Measurements from ENCODE around the gene GCA. TPM values are rescaled to one million over a fixed set of nuclear protein-coding genes. Genes with fewer than 3 reads are reported as not detected.
A peak's percentile ranks its signal among the peaks of the same experiment; 100 is the strongest.

The GCA gene
- total RNA-seq, 1 donor from 2014 or later = 14.5 TPM

GRCh38 chr2:162317861-162318327 lies 26.0 kb upstream of the GCA start:
- H3K27ac Mint-ChIP-seq (ENCODE audit: unreplicated experiment) = peak overlapping the region; percentile 50

DNA sequence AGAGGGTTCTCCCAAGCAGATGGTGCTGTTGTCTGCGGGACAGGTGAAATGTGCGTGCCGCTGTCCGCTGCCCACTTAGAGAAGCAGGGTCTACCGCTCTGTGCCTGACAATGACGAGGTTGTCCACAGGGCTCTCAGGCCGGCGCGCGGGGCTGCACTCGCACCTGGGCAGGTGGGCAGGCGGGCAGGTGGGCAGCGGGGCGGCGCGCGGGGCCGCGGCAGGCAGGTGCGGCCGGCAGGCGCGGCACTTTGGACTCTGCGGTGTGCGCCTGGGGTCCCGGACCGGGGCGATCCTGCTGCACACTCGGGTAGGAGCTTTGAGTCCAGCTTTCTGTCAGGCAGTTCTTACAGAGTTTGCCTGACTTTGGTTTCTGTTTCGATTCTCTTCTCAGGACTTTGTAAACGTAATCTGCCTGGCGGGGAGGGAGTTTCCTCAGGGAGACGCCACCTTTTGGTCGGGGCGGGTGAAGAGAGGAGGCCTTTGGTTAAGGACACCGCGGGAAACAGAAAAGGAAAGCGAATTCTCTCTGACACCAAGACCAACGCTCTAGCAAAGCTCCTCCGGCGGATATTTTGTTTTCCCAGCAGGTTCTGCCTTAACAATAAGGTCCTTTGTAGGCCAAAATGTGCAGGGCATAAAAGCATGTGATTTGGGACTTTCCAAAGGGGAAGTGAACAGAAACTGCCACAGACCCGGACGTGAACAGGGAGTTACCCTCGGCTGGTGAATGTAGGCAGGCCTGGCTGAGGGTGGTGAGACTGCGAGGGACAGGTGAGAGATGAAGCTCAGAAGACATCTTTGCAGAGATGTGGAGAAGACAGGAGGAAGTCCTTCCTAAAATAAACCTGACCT lies 25.4 kb upstream of the GCA start, which contains the start of gene IFIH1:
TSS of gene IFIH1 (minus strand) at position 357 of the 853 bp plus-strand sequence. CDS start 377 bp downstream, outside the sequence.
- H3K9me3 ChIP-seq (ENCODE audit: insufficient read depth, low read depth, low read length) = no peaks in the 10 kb centered on the region
- peak within 1 kb of the TSS; percentile 74 for H3K4me3 ChIP-seq (ENCODE audit: insufficient read depth, low read depth, low read length)
- Mint-ChIP-seq H3K36me3 (ENCODE audit: low read depth, unreplicated experiment) (peaks cover 4% of the 10 kb centered on the region), H3K27ac (ENCODE audit: unreplicated experiment) (peak within 1 kb of the TSS; percentile 90), H3K27me3 (ENCODE audit: low read depth, unreplicated experiment) (no peaks in the 10 kb centered on the region), H3K9me3 (ENCODE audit: unreplicated experiment) (no peaks in the 10 kb centered on the region), H3K4me3 (ENCODE audit: unreplicated experiment) (peak within 1 kb of the TSS; percentile 82), H3K4me1 (ENCODE audit: low read depth, unreplicated experiment) (peaks cover 18% of the 10 kb centered on the region)
- FAIRE-seq (no peak), DNase-seq (ENCODE audit: low read depth) (peak; percentile 83)
- no peaks in the 10 kb centered on the region for H4K20me1 ChIP-seq (ENCODE audit: insufficient read depth, low read length)
- no peak for TF ChIP-seq EZH2 (IDR thresholded peaks at IDR 0.05; ENCODE audit: insufficient read depth, low read length)
- TF ChIP-seq, protein P1, sequence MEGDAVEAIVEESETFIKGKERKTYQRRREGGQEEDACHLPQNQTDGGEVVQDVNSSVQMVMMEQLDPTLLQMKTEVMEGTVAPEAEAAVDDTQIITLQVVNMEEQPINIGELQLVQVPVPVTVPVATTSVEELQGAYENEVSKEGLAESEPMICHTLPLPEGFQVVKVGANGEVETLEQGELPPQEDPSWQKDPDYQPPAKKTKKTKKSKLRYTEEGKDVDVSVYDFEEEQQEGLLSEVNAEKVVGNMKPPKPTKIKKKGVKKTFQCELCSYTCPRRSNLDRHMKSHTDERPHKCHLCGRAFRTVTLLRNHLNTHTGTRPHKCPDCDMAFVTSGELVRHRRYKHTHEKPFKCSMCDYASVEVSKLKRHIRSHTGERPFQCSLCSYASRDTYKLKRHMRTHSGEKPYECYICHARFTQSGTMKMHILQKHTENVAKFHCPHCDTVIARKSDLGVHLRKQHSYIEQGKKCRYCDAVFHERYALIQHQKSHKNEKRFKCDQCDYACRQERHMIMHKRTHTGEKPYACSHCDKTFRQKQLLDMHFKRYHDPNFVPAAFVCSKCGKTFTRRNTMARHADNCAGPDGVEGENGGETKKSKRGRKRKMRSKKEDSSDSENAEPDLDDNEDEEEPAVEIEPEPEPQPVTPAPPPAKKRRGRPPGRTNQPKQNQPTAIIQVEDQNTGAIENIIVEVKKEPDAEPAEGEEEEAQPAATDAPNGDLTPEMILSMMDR (IDR thresholded peaks at IDR 0.05; ENCODE audit: insufficient read depth, low read depth, low read length) = peak; percentile 41
- no peaks in the 10 kb centered on the region for H3K79me2 ChIP-seq (ENCODE audit: insufficient read depth, low read length)
- H3K4me1 ChIP-seq (ENCODE audit: insufficient read depth, low read length) = peaks cover 4% of the 10 kb centered on the region
- H3K4me2 ChIP-seq (ENCODE audit: low read length) = peak within 1 kb of the TSS; percentile 90
- peak within 1 kb of the TSS; percentile 76 for H3K9ac ChIP-seq (ENCODE audit: low read length)
- peak within 1 kb of the TSS; percentile 84 for H2AFZ ChIP-seq (ENCODE audit: low read depth, low read length)
- no peaks in the 10 kb centered on the region for H3K36me3 ChIP-seq (ENCODE audit: insufficient read depth, low read length)
- H3K27me3 ChIP-seq (ENCODE audit: insufficient read depth, low read length) = no peaks in the 10 kb centered on the region
- peak within 1 kb of the TSS; percentile 21 for H3K27ac ChIP-seq (ENCODE audit: low read depth, low read length)

More at GRCh38 chr2:162317861-162318327, 26.0 kb upstream of the GCA start:
- DNase-seq (ENCODE audit: low read depth) = no peak
- Histone ChIP-seq H3K4me1 (ENCODE audit: insufficient read depth, low read length) (peaks cover 4% of the 10 kb centered on the region), H3K9me3 (ENCODE audit: insufficient read depth, low read depth, low read length) (no peaks in the 10 kb centered on the region), H3K27me3 (ENCODE audit: insufficient read depth, low read length) (no peaks in the 10 kb centered on the region), H3K27ac (ENCODE audit: low read depth, low read length) (no peak overlapping the region), H2AFZ (ENCODE audit: low read depth, low read length) (peak overlapping the region; percentile 84), H3K36me3 (ENCODE audit: insufficient read depth, low read length) (no peaks in the 10 kb centered on the region), H3K9ac (ENCODE audit: low read length) (peak overlapping the region; percentile 76), H3K4me2 (ENCODE audit: low read length) (peak overlapping the region; percentile 90), H3K79me2 (ENCODE audit: insufficient read depth, low read length) (no peaks in the 10 kb centered on the region), H3K4me3 (ENCODE audit: insufficient read depth, low read depth, low read length) (peak overlapping the region; percentile 74), H4K20me1 (ENCODE audit: insufficient read depth, low read length) (no peaks in the 10 kb centered on the region)
- Mint-ChIP-seq H3K36me3 (ENCODE audit: low read depth, unreplicated experiment) (peaks cover 4% of the 10 kb centered on the region), H3K4me3 (ENCODE audit: unreplicated experiment) (peak overlapping the region; percentile 82), H3K27me3 (ENCODE audit: low read depth, unreplicated experiment) (no peaks in the 10 kb centered on the region), H3K9me3 (ENCODE audit: unreplicated experiment) (no peaks in the 10 kb centered on the region), H3K4me1 (ENCODE audit: low read depth, unreplicated experiment) (peaks cover 18% of the 10 kb centered on the region)
- FAIRE-seq = no peak
- TF ChIP-seq, protein P1 (IDR thresholded peaks at IDR 0.05; ENCODE audit: insufficient read depth, low read depth, low read length) = no peak
- no peak for TF ChIP-seq EZH2 (IDR thresholded peaks at IDR 0.05; ENCODE audit: insufficient read depth, low read length)
